Stomach (tissue), 9 donors: ENCODE data around the gene PRDM7. TPM values are rescaled to one million over a fixed set of nuclear protein-coding genes. Genes with fewer than 3 reads are reported as not detected.

Experiments
- DNase-seq, 2 donors: peaks; one replicate each; pipeline versions ENCODE4 v3.0.0 to v3.0.0-alpha.2; 2013 to 2019
- H3K27ac ChIP-seq, 5 donors: fragments of 200-600 bp in 4 of 5; sonication (generic) in 4 of 5; one replicate each; pipeline ENCODE4 v1.5.1; 2013 to 2019; ENCODE audit warnings: mild to moderate bottlenecking in 1 of 5, moderate library complexity in 1 of 5
- H3K27me3 ChIP-seq, 3 donors: fragments of 200-600 bp; sonication (generic); one replicate each; pipeline ENCODE4 v1.5.1; 2017 to 2019; ENCODE audit warnings: mixed run types in 1 of 3
- H3K36me3 ChIP-seq, 4 donors: fragments of 200-600 bp; sonication (generic); 1 replicate in 3 of 4; 2 replicates in 1 of 4; pipeline ENCODE4 v1.5.1; 2016 to 2019
- H3K4me1 ChIP-seq, 4 donors: fragments of 200-600 bp; sonication (generic); one replicate each; pipeline ENCODE4 v1.5.1; 2016 to 2019
- H3K4me3 ChIP-seq, 4 donors: fragments of 200-600 bp; sonication (generic) in 3 of 4; one replicate each; pipeline ENCODE4 v1.5.1; 2016 to 2019; ENCODE audit warnings: mild to moderate bottlenecking in 1 of 4
- H3K9me3 ChIP-seq, 4 donors: fragments of 200-600 bp; sonication (generic); one replicate each; pipeline ENCODE4 v1.5.1; 2016 to 2019
- EP300 ChIP-seq: sonication (generic); formaldehyde crosslinking; IDR thresholded peaks from one replicate; pipeline ENCODE4 v1.6.1; 2017; ENCODE audit warnings: antibody characterized with exemption
- POLR2A ChIP-seq, 4 donors: fragments of 450-650 bp; IDR thresholded peaks; one replicate each; pipeline ENCODE4 v1.6.1; 2016; ENCODE audit warnings: antibody characterized with exemption in 4 of 4, control low read depth in 2 of 4, mild to moderate bottlenecking in 1 of 4, moderate library complexity in 1 of 4
- POLR2AphosphoS5 ChIP-seq, 3 donors: sonication (generic); formaldehyde crosslinking; IDR thresholded peaks; one replicate each; pipeline ENCODE4 v1.6.1; 2016; ENCODE audit warnings: antibody characterized with exemption in 3 of 3
- WGBS, 5 donors: extraction: QIAGEN DNeasy Blood & Tissue Kit in 3 of 5; methylation state at CpG; one replicate each; pipeline versions ENCODE4 v1.1.5 to v1.1.7; 2013 to 2018; 5-methylcytosine and 5-hydroxymethylcytosine counted together
- intact Hi-C: fragments of 100-400 bp; cut with DNase I; formaldehyde crosslinking; loops from one replicate; pipeline ENCODE4 v1.15.1; 2023; ENCODE audit warnings: low total_unique reads
- polyA plus RNA-seq, 3 donors: library from polyadenylated mRNA; stranded (reverse); fragments of 200-250 nt; gene quantifications; one replicate each; pipeline ENCODE4 v1.2.3, GENCODE V29; 2013
- total RNA-seq, 5 donors: library from RNA; depleted of rRNA; stranded (reverse); fragments of >200 nt; gene quantifications; one replicate each; pipeline versions ENCODE4 v1.1.0 to v1.2.3, GENCODE V29; 2014 to 2016
- TF ChIP-seq, protein P1 (sequence below), 7 experiments: fragments of 450-650 bp in 4 of 7; fragments of 200-600 bp in 3 of 7; sonication (generic) in 3 of 7; IDR thresholded peaks; one replicate each; pipeline ENCODE4 v1.5.1; 2016 to 2019; ENCODE audit warnings: antibody characterized with exemption in 7 of 7, control low read depth in 2 of 7, mild to moderate bottlenecking in 1 of 7
- donor health status: healthy with polysubstance abuse.
- donor health status: Bipolar disorder and iron deficiency.
- donor health status: healthy.

The PRDM7 gene
- total and polyA plus RNA-seq, 8 donors: not detected

DNA sequence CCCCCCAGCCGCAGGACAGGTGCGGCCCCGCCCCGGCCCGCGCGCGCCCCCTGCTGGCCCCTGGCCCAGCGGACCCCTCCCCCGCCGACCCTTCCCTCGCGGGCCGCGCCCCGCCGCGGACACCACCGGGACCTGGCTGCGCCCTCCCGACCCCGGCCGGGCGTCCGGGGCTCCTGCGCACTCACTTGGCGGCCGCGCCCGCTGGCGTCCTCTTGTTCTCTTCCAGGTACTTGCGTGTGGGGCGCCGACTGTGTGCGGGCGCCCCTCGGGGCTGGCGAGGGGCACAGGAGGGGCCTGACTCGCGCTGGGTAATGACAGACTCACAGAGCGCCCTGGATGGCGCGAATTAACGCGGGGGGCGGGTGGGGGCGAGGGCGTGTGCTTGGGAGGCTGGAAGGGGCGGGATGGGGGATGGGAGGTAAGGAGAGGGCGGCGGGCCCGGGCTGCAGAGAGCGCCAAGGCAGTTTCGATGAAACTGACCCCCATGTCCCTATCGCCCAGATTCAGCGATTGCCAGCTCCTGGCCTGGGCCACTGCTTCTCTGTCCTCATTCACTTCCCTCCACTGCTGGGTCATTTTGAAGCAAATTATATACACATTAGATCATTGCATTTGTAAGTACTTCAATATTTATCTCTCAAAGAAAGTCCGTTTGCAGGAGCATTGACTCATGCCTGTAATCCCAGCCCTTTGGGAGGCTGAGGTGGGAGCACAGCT, 57.4 kb downstream of the PRDM7 start:
- Histone ChIP-seq H3K9me3 (no peaks in the 10 kb centered on the region), H3K4me3 (peak overlapping the region; percentile 71 to 95 (median 77)), H3K4me1 (peaks cover 22 to 57% (median 50%) of the 10 kb centered on the region in 4 donors), H3K36me3 (no peaks in the 10 kb centered on the region), H3K27ac (peak overlapping the region; percentile 57 to 89 (median 81)), H3K27me3 (peaks cover 0 to 18% (median 5%) of the 10 kb centered on the region in 3 donors)
- DNase-seq: peak; percentile 40 to 84
- intact Hi-C loops: no loop called here
- 2 to 10% (median 3%) methylated on average over 8 to 52 of the region's 57 CpGs for WGBS, 5 donors
- TF ChIP-seq POLR2A (IDR thresholded peaks at IDR 0.05) (no peak), POLR2AphosphoS5 (IDR thresholded peaks at IDR 0.05) (no peak), EP300 (no peak)
- TF ChIP-seq, protein P1, sequence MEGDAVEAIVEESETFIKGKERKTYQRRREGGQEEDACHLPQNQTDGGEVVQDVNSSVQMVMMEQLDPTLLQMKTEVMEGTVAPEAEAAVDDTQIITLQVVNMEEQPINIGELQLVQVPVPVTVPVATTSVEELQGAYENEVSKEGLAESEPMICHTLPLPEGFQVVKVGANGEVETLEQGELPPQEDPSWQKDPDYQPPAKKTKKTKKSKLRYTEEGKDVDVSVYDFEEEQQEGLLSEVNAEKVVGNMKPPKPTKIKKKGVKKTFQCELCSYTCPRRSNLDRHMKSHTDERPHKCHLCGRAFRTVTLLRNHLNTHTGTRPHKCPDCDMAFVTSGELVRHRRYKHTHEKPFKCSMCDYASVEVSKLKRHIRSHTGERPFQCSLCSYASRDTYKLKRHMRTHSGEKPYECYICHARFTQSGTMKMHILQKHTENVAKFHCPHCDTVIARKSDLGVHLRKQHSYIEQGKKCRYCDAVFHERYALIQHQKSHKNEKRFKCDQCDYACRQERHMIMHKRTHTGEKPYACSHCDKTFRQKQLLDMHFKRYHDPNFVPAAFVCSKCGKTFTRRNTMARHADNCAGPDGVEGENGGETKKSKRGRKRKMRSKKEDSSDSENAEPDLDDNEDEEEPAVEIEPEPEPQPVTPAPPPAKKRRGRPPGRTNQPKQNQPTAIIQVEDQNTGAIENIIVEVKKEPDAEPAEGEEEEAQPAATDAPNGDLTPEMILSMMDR (IDR thresholded peaks at IDR 0.05): peak in 2 of 7 experiments; percentile 22 to 73

DNA sequence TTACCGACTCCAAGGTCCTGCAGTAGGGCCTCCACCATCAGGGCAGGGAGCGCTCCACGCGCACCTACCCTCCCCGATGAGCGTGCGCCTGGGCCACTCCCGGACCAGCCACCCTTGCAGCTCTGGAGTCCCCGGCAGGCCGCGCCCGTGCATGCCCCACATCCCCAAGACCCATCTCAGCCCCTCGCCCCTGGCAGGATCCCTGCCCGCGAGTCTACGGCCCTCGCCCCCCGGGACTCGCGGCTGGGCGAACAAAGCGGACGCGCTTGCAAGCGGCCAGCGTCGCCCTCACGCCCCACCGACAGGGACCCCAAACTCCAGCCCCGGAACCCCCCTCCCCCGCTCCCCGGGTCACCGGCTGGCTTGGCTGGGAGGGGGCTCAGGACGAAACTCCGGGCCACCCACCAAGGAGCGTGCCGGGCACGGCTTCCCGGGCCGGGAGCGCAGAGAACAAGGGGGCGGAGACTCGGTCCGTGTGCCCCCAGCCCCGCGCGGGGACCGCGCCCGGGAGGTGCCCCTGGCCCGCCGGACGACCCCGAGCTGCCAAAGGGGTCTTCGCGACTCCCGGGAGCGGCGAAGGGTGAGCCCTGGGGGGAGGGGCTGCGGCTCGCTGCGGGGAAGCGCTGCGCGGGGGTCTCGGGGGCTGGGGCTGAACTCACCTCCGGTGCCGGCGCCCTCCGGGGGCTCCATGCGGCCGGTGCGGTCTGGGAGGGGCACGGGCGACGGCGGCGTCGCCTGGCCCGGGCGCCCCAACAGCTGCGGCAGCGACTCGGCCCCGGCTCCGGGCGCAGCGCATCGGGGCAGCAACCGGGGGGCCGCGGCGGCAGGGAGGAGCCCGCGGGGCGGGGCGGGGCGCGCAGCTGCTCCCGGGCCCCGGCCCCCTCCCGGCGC, 58.2 kb downstream of the PRDM7 start, which contains the start of gene DBNDD1:
Gene DBNDD1 (minus strand): TSS at position 805 of the 891 bp plus-strand sequence. CDS start 115 bp downstream, at position 690.
- Histone ChIP-seq H3K4me3 (peak within 1 kb of the TSS; percentile 71 to 95 (median 77)), H3K36me3 (no peaks in the 10 kb centered on the region), H3K27me3 (peaks cover 0 to 18% (median 5%) of the 10 kb centered on the region in 3 donors), H3K9me3 (no peaks in the 10 kb centered on the region), H3K4me1 (peaks cover 22 to 53% (median 50%) of the 10 kb centered on the region in 4 donors), H3K27ac (peak within 1 kb of the TSS; percentile 57 to 89 (median 81))
- TF ChIP-seq EP300 (no peak), POLR2AphosphoS5 (IDR thresholded peaks at IDR 0.05) (no peak), POLR2A (IDR thresholded peaks at IDR 0.05) (no peak)
- TF ChIP-seq, protein P1 (IDR thresholded peaks at IDR 0.05): no peak
- intact Hi-C loops: no loop called here
- peak; percentile 64 for DNase-seq
- WGBS, 5 donors: 0 to 7% (median 2%) methylated on average over 23 to 101 of the region's 103 CpGs

GRCh38 chr16:90018297-90018651, 58.9 kb downstream of the PRDM7 start:
- TF ChIP-seq, protein P1 (IDR thresholded peaks at IDR 0.05): no peak
- no peak for TF ChIP-seq EP300
- no peak for TF ChIP-seq POLR2A (IDR thresholded peaks at IDR 0.05)
- no peak for TF ChIP-seq POLR2AphosphoS5 (IDR thresholded peaks at IDR 0.05)
- Histone ChIP-seq H3K27me3 (peaks cover 0 to 18% (median 5%) of the 10 kb centered on the region in 3 donors), H3K4me1 (peaks cover 20 to 47% (median 47%) of the 10 kb centered on the region in 4 donors), H3K9me3 (no peaks in the 10 kb centered on the region), H3K36me3 (no peaks in the 10 kb centered on the region), H3K4me3 (peak overlapping the region; percentile 71 to 95 (median 77)), H3K27ac (peak overlapping the region in 2 of 5 donors; percentile 64 to 89)
- intact Hi-C loops: no loop called here
- WGBS, 5 donors: 26 to 50% (median 36%) methylated on average over 4 to 7 of the region's 7 CpGs
- DNase-seq: no peak

DNA sequence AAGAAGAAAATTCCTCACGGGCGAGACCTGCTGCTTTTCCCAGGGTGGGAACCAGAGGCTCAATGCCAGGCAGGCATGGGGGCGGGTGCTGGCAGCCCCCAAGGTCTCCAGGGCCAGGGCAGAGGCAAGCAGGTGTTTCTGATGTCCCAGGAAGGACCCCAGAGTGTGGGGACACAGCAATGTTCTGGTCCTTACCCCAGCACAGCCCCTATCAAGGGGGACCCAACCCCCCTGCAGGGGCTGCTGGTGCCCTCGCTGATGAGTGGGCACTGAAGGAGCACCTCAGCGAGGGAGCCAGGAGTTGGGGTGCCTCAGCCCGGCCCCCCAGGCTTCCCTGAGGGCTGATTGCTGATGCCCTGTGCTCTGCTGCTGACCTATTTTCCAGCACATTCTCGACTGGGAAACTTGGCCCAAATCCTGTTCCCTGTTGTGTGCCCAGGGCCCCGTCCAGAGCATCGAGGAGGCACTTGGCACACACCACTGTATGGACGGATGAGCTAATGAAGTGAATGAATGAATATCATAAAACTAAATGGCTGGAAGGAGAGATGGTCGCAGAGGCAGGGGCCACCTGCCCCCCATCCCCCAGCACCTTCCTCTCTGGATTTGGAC, 60.7 kb downstream of the PRDM7 start:
- peaks cover 0 to 18% (median 5%) of the 10 kb centered on the region in 3 donors for H3K27me3 ChIP-seq
- H3K4me3 ChIP-seq: no peak overlapping the region
- H3K27ac ChIP-seq: no peak overlapping the region
- no peak for DNase-seq
- H3K4me1 ChIP-seq: peaks cover 6 to 34% (median 31%) of the 10 kb centered on the region in 4 donors
- 53 to 72% (median 60%) methylated on average over 6 to 11 of the region's 11 CpGs for whole genome bisulfite sequencing, 5 donors
- TF ChIP-seq EP300 (no peak), POLR2A (IDR thresholded peaks at IDR 0.05) (no peak), POLR2AphosphoS5 (IDR thresholded peaks at IDR 0.05) (no peak)
- TF ChIP-seq, protein P1 (IDR thresholded peaks at IDR 0.05): no peak
- H3K36me3 ChIP-seq: no peaks in the 10 kb centered on the region
- intact Hi-C loops: no loop called here
- no peaks in the 10 kb centered on the region for H3K9me3 ChIP-seq
